ENCODE data around the gene EIF1. TPM values are rescaled to one million over a fixed set of nuclear protein-coding genes. Genes with fewer than 3 reads are reported as not detected.
"Not testable (repeated sequence)": the region's sequence is repeated elsewhere in the genome, so short reads cannot be mapped to it uniquely, and the experiment has no call there.

Gene EIF1
- total RNA-seq, 1 experiment from 2014 or later = 1,082 TPM

DNA sequence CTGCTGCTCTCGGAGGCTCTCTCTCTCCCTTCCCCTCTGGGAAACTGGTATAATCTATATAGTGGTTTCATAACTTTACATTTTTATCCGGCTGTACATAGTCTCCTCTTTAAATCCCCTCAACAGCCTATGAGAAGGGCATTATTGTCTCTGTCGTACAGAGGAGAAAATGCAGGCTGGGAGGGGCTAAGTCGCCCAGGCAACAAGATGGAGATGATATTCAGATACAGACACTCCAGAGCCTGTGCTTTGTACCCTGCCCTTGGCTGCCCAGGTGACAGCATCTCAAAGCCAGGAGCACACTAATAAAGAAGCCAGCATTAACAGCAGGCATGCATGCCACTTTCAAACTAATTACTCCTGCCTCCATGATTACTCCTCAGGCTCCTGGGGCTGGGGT lies 4.7 kb upstream of the EIF1 start:
- POLR2A ChIA-PET = no interaction called here
- Histone ChIP-seq H4K20me1 (ENCODE audit: insufficient read depth) (no peaks in the 10 kb centered on the region), H3K9me3 (ENCODE audit: control insufficient read depth in 1 of 2, insufficient read depth in 1 of 2, low read depth in 1 of 2, low read length in 2 of 2) (no peaks in the 10 kb centered on the region), H3K27me3 (ENCODE audit: insufficient read depth, low read length) (no peaks in the 10 kb centered on the region), H3K79me2 (ENCODE audit: insufficient read depth, low read length) (peaks cover 3% of the 10 kb centered on the region), H3K9ac (ENCODE audit: low read length) (no peak overlapping the region), H3K27ac (ENCODE audit: low read depth, low read length) (no peak overlapping the region), H3K9me2 (ENCODE audit: insufficient read depth) (no peaks in the 10 kb centered on the region), H3K36me3 (ENCODE audit: control insufficient read depth in 1 of 2, insufficient read depth in 2 of 2, low read length in 2 of 2) (peaks cover 0 to 3% of the 10 kb centered on the region in 2 experiments; a peak in 1 of 4 replicates), H3K4me2 (ENCODE audit: low read length) (no peak overlapping the region), H3K4me3 (replicated peaks in 1 of 2; ENCODE audit: low read depth in 1 of 2, low read length in 2 of 2) (no peak overlapping the region), H3K4me1 (ENCODE audit: control insufficient read depth in 1 of 2, insufficient read depth in 2 of 2, low read length in 2 of 2) (peaks cover 3 to 13% of the 10 kb centered on the region in 2 experiments), H2AFZ (ENCODE audit: low read depth, low read length, poor library complexity, severe bottlenecking) (no peak overlapping the region)
- intact Hi-C loops (cut with micrococcal nuclease) = no loop called here
- ATAC-seq = no peak
- BruUV-seq (replicated peaks) = no TSS peak
- RAD21 ChIA-PET (ENCODE audit: low non-redundant PET in 1 of 2, low total read pairs in 2 of 2, uncharacterized antibody in 2 of 2, unreplicated experiment in 2 of 2) = no interaction called here
- CTCF ChIA-PET = no interaction called here
- no peak for DNase-seq (ENCODE audit: low read depth, low spot score)
- TF ChIP-seq EGR1 (IDR thresholded peaks at IDR 0.05; ENCODE audit: low read depth) = no peak
- TF ChIP-seq SP1 (IDR thresholded peaks at IDR 0.05; ENCODE audit: low read depth) = no peak
- TF ChIP-seq EZH2 (IDR thresholded peaks at IDR 0.05) = no peak
- no peak for TF ChIP-seq CEBPB (IDR thresholded peaks at IDR 0.05; ENCODE audit: low read depth)
- TF ChIP-seq JUND (IDR thresholded peaks at IDR 0.05) = no peak
- TF ChIP-seq ELF1 (IDR thresholded peaks at IDR 0.05; ENCODE audit: borderline replicate concordance, low read depth) = no peak
- TF ChIP-seq ZNF274 (IDR thresholded peaks at IDR 0.05; ENCODE audit: low read depth, low read length) = no peak
- TF ChIP-seq POLR2A (IDR thresholded peaks at IDR 0.05; ENCODE audit: borderline replicate concordance, extremely low read depth, insufficient read depth, insufficient read length) = no peak
- no peak for TF ChIP-seq EZH2phosphoT487 (IDR thresholded peaks at IDR 0.05; ENCODE audit: borderline replicate concordance)
- TF ChIP-seq POLR2AphosphoS5 (IDR thresholded peaks at IDR 0.05; ENCODE audit: low read depth, low read length) = no peak
- no peak for TF ChIP-seq YY1 (IDR thresholded peaks at IDR 0.05; ENCODE audit: extremely low read depth, insufficient replicate concordance, low read depth, low read length)
- TF ChIP-seq TCF7L2 (IDR thresholded peaks at IDR 0.05; ENCODE audit: borderline replicate concordance, extremely low read depth, insufficient read depth, insufficient read length) = no peak

DNA sequence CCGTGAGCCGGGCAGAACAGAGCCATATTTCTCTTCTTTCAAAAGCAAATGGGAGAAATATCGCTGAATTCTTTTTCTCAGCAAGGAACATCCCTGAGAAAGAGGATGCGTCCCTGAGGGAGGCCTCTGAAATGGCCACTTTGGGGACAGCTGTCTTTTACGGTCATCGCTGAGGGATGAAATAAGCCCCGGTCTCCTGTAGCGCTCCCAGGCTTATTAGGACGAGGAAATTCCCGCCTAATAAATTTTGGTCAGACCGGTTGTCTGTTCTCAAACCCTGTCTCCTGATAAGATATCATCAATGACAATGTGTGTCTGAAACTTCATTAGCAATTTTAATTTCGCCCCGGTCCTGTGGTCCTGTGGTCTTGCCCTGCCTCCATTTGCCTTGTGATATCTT lies 2.9 kb upstream of the EIF1 start:
- H3K4me2 ChIP-seq (ENCODE audit: low read length); H3K9me3 ChIP-seq (ENCODE audit: control insufficient read depth in 1 of 2, insufficient read depth in 1 of 2, low read depth in 1 of 2, low read length in 2 of 2); RAD21 ChIA-PET (ENCODE audit: low non-redundant PET in 1 of 2, low total read pairs in 2 of 2, uncharacterized antibody in 2 of 2, unreplicated experiment in 2 of 2); H3K9me2 ChIP-seq (ENCODE audit: insufficient read depth); BruUV-seq (replicated peaks); H2AFZ ChIP-seq (ENCODE audit: low read depth, low read length, poor library complexity, severe bottlenecking); CTCF ChIA-PET; H3K27ac ChIP-seq (ENCODE audit: low read depth, low read length); POLR2A ChIA-PET; intact Hi-C loops (cut with micrococcal nuclease); H3K9ac ChIP-seq (ENCODE audit: low read length); ATAC-seq; DNase-seq (ENCODE audit: low read depth, low spot score); H3K4me3 ChIP-seq (replicated peaks in 1 of 2; ENCODE audit: low read depth in 1 of 2, low read length in 2 of 2); H3K27me3 ChIP-seq (ENCODE audit: insufficient read depth, low read length): not testable (repeated sequence)
- Histone ChIP-seq H3K4me1 (ENCODE audit: control insufficient read depth in 1 of 2, insufficient read depth in 2 of 2, low read length in 2 of 2) (peaks cover 10 to 17% of the 10 kb centered on the region in 2 experiments), H3K36me3 (ENCODE audit: control insufficient read depth in 1 of 2, insufficient read depth in 2 of 2, low read length in 2 of 2) (peaks cover 14 to 19% of the 10 kb centered on the region in 2 experiments), H3K79me2 (ENCODE audit: insufficient read depth, low read length) (peaks cover 20% of the 10 kb centered on the region), H4K20me1 (ENCODE audit: insufficient read depth) (peaks cover 14% of the 10 kb centered on the region)

Data from HCT116 (cell line).